ENCODE measurements around the gene FRK. TPM values are rescaled to one million over a fixed set of nuclear protein-coding genes. Genes with fewer than 3 reads are reported as not detected.

The FRK gene
- polyA plus RNA-seq, 2 of the 4 experiments (the other 2 are of a cell fraction) = 2.2 to 8.9 TPM

Other genes starting within 250 kb of the FRK start
- 27.2 and 31.5 TPM in 2 replicates for gene NT5DC1, start 40.0 kb upstream of the FRK start, polyA plus RNA-seq (2011; rRNA removed)
- gene NT5DC1, start 40.0 kb upstream of the FRK start, polyA plus RNA-seq (2017; fragmentation: RNase III; extraction: RNeasy Plus Mini Kit Qiagen cat#74134 plus additional on column Dnase treatment) = 26.9 to 28.6 TPM (median 27.0 TPM) in 3 replicates
- gene COL10A1, start 65.2 kb upstream of the FRK start, polyA plus RNA-seq (2011; rRNA removed) = 0.09 TPM in 1 of 2 replicates, not detected in the other
- not detected in 3 replicates for gene COL10A1, start 65.2 kb upstream of the FRK start, polyA plus RNA-seq (2017; fragmentation: RNase III; extraction: RNeasy Plus Mini Kit Qiagen cat#74134 plus additional on column Dnase treatment)
- 5.6 TPM in 2 replicates for gene TSPYL4, start 193.2 kb upstream of the FRK start, polyA plus RNA-seq (2011; rRNA removed)
- gene TSPYL4, start 193.2 kb upstream of the FRK start, polyA plus RNA-seq (2017; fragmentation: RNase III; extraction: RNeasy Plus Mini Kit Qiagen cat#74134 plus additional on column Dnase treatment) = 3.7 to 4.2 TPM (median 3.9 TPM) in 3 replicates
- gene TSPYL1, start 219.0 kb upstream of the FRK start, polyA plus RNA-seq (2011; rRNA removed) = 31.6 and 32.5 TPM in 2 replicates
- 27.8 to 31.9 TPM (median 31.8 TPM) in 3 replicates for gene TSPYL1, start 219.0 kb upstream of the FRK start, polyA plus RNA-seq (2017; fragmentation: RNase III; extraction: RNeasy Plus Mini Kit Qiagen cat#74134 plus additional on column Dnase treatment)